Esophagus squamous epithelium (tissue), 5 donors: ENCODE measurements around the gene CD96. TPM values are rescaled to one million over a fixed set of nuclear protein-coding genes. Genes with fewer than 3 reads are reported as not detected.

Source experiments
- DNase-seq: peaks from one replicate; lab custom pipeline; 2025; lab: John Stamatoyannopoulos, UW
- H3K27ac ChIP-seq, 4 donors: fragments of 200-600 bp; sonication (generic); one replicate each; pipeline ENCODE4 v1.5.1; 2016 to 2019; ENCODE audit warnings: mild to moderate bottlenecking in 1 of 4
- H3K27me3 ChIP-seq, 4 donors: fragments of 200-600 bp; sonication (generic); 1 replicate in 3 of 4; 2 replicates in 1 of 4; pipeline versions ENCODE4 v1.5.1 to v1.6.0; 2017 to 2021; ENCODE audit warnings: antibody characterized with exemption in 1 of 4
- H3K36me3 ChIP-seq, 3 donors: fragments of 200-600 bp; sonication (generic); one replicate each; pipeline ENCODE4 v1.5.1; 2016 to 2019
- H3K4me1 ChIP-seq, 3 donors: fragments of 200-600 bp; sonication (generic); one replicate each; pipeline ENCODE4 v1.5.1; 2017 to 2019
- H3K4me3 ChIP-seq, 4 donors: fragments of 200-600 bp; sonication (generic); 1 replicate in 3 of 4; 2 replicates in 1 of 4; pipeline ENCODE4 v1.5.1; 2016 to 2019; ENCODE audit warnings: mild to moderate bottlenecking in 2 of 4, moderate library complexity in 1 of 4
- H3K9me3 ChIP-seq, 3 donors: fragments of 200-600 bp; sonication (generic); one replicate each; pipeline ENCODE4 v1.5.1; 2016 to 2019
- CTCF ChIP-seq, 6 experiments: fragments of 450-650 bp in 4 of 6; fragments of 200-600 bp in 2 of 6; sonication (generic) in 2 of 6; IDR thresholded peaks; one replicate each; pipeline ENCODE4 v1.5.1; 2016 to 2019; ENCODE audit warnings: antibody characterized with exemption in 6 of 6, mild to moderate bottlenecking in 4 of 6, moderate library complexity in 4 of 6
- POLR2A ChIP-seq, 4 donors: fragments of 450-650 bp; IDR thresholded peaks; one replicate each; pipeline ENCODE4 v1.6.1; 2017; ENCODE audit warnings: antibody characterized with exemption in 4 of 4, mild to moderate bottlenecking in 4 of 4, moderate library complexity in 3 of 4
- WGBS, 2 donors: methylation state at CpG; one replicate each; pipeline ENCODE4 v1.1.5; 2018; 5-methylcytosine and 5-hydroxymethylcytosine counted together
- intact Hi-C: fragments of 100-400 bp; cut with DNase I; formaldehyde crosslinking; loops from one replicate; pipeline ENCODE4 v1.15.0; 2022
- total RNA-seq, 4 donors: library from RNA; depleted of rRNA; stranded (reverse); fragments of >200 nt; gene quantifications; one replicate each; pipeline ENCODE4 v1.1.0, GENCODE V29; 2016
- donor health status: DM: yes; HTN: yes; CAD: no.

CD96 gene
- total RNA-seq, 4 donors from 2014 or later: 2.4 to 6.9 (median 2.9) TPM

- Histone ChIP-seq H3K4me1 (no peaks in the 10 kb centered on the region), H3K4me3 (no peak overlapping the region), H3K36me3 (no peaks in the 10 kb centered on the region), H3K27me3 (peaks cover 0 to 10% (median 0%) of the 10 kb centered on the region in 4 donors), H3K9me3 (peaks cover 0 to 10% (median 10%) of the 10 kb centered on the region in 3 donors), H3K27ac (no peak overlapping the region)
- intact Hi-C loops: no loop called here
- WGBS, 2 donors: 97 to 100% methylated on average over 2 to 3 of the region's 3 CpGs
- TF ChIP-seq CTCF (IDR thresholded peaks at IDR 0.05) (no peak), POLR2A (IDR thresholded peaks at IDR 0.05) (no peak)
- DNase-seq: no peak
Observed at GRCh38 chr3:111662012-111662411, 120.0 kb downstream of the CD96 start.

GRCh38 chr3:111662907-111663306 lies 120.9 kb downstream of the CD96 start:
- no peaks in the 10 kb centered on the region for H3K4me1 ChIP-seq
- peaks cover 0 to under 1% (median 0%) of the 10 kb centered on the region in 4 donors for H3K27me3 ChIP-seq
- no peak overlapping the region for H3K4me3 ChIP-seq
- intact Hi-C loops: no loop called here
- peaks cover 0 to 10% (median 10%) of the 10 kb centered on the region in 3 donors for H3K9me3 ChIP-seq
- no peak for TF ChIP-seq CTCF (IDR thresholded peaks at IDR 0.05)
- no peak for TF ChIP-seq POLR2A (IDR thresholded peaks at IDR 0.05)
- no peaks in the 10 kb centered on the region for H3K36me3 ChIP-seq
- DNase-seq: no peak
- WGBS, 2 donors: 81 to 83% methylated on average over 3 of the region's 3 CpGs
- no peak overlapping the region for H3K27ac ChIP-seq

GRCh38 chr3:111666041-111666735 lies 124.2 kb downstream of the CD96 start:
- Histone ChIP-seq H3K27me3 (no peaks in the 10 kb centered on the region), H3K4me3 (no peak overlapping the region), H3K4me1 (peaks cover 0 to 11% (median 0%) of the 10 kb centered on the region in 3 donors), H3K9me3 (peaks cover 0 to 10% (median 10%) of the 10 kb centered on the region in 3 donors), H3K36me3 (no peaks in the 10 kb centered on the region), H3K27ac (no peak overlapping the region)
- 62 to 63% methylated on average over 4 of the region's 4 CpGs for WGBS, 2 donors
- no peak for TF ChIP-seq POLR2A (IDR thresholded peaks at IDR 0.05)
- TF ChIP-seq CTCF (IDR thresholded peaks at IDR 0.05): no peak
- intact Hi-C loops: no loop called here
- no peak for DNase-seq

- H3K36me3 ChIP-seq: no peaks in the 10 kb centered on the region
- H3K27ac ChIP-seq: peak overlapping the region in 2 of 4 donors; percentile 15 to 61
- H3K4me3 ChIP-seq: no peak overlapping the region
- TF ChIP-seq CTCF (IDR thresholded peaks at IDR 0.05): no peak
- no peak for TF ChIP-seq POLR2A (IDR thresholded peaks at IDR 0.05)
- intact Hi-C loops: no loop called here
- WGBS, 2 donors: 87 to 95% methylated on average over 4 to 5 of the region's 5 CpGs
- H3K9me3 ChIP-seq: peaks cover 0 to 6% (median under 1%) of the 10 kb centered on the region in 3 donors
- H3K4me1 ChIP-seq: peaks cover 0 to 11% (median 0%) of the 10 kb centered on the region in 3 donors
- H3K27me3 ChIP-seq: no peaks in the 10 kb centered on the region
- DNase-seq: no peak
Observed at GRCh38 chr3:111667170-111667569, 125.2 kb downstream of the CD96 start.

- H3K36me3 ChIP-seq: no peaks in the 10 kb centered on the region
- peak overlapping the region in 3 of 4 donors; percentile 15 to 61 (median 38) for H3K27ac ChIP-seq
- H3K4me1 ChIP-seq: peaks cover 0 to 11% (median 0%) of the 10 kb centered on the region in 3 donors
- peaks cover 0 to 5% (median 0%) of the 10 kb centered on the region in 3 donors for H3K9me3 ChIP-seq
- WGBS, 2 donors: 45 to 52% methylated on average over 5 of the region's 5 CpGs
- no peaks in the 10 kb centered on the region for H3K27me3 ChIP-seq
- intact Hi-C loops: no loop called here
- TF ChIP-seq CTCF (IDR thresholded peaks at IDR 0.05) (no peak), POLR2A (IDR thresholded peaks at IDR 0.05) (no peak)
- peak; percentile 21 for DNase-seq
- peak overlapping the region in 1 of 4 donors; percentile 26 for H3K4me3 ChIP-seq
Observed at GRCh38 chr3:111667621-111668239, 125.7 kb downstream of the CD96 start.
